ENCODE results near the gene AAK1.
"Not testable (repeated sequence)": the region's sequence is repeated elsewhere in the genome, so short reads cannot be mapped to it uniquely, and the experiment has no call there.

DNA sequence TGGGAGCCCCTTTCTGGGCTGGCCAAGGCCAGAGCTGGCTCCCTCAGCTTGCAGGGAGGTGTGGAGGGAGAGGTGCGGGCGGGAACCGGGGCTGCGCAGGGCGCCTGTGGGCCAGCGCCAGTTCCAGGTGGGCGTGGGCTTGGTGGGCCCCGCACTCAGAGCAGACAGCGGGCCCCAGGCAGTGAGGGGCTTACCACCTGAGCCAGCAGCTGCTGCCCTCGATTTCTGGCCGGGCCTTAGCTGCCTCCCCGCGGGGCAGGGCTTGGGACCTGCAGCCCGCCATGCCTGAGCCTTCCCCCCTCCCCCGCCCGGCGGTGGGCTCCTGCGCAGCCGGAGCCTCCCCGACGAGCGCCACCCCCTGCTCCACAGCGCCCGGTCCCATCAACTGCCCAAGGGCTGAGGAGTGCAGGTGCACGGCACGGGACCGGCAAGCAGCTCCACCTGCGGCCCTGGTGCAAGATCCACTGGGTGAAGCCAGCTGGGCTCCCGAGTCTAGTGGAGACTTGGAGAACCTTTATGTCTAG lies 21.5 kb downstream of the AAK1 start:
- TF ChIP-seq, protein P1, sequence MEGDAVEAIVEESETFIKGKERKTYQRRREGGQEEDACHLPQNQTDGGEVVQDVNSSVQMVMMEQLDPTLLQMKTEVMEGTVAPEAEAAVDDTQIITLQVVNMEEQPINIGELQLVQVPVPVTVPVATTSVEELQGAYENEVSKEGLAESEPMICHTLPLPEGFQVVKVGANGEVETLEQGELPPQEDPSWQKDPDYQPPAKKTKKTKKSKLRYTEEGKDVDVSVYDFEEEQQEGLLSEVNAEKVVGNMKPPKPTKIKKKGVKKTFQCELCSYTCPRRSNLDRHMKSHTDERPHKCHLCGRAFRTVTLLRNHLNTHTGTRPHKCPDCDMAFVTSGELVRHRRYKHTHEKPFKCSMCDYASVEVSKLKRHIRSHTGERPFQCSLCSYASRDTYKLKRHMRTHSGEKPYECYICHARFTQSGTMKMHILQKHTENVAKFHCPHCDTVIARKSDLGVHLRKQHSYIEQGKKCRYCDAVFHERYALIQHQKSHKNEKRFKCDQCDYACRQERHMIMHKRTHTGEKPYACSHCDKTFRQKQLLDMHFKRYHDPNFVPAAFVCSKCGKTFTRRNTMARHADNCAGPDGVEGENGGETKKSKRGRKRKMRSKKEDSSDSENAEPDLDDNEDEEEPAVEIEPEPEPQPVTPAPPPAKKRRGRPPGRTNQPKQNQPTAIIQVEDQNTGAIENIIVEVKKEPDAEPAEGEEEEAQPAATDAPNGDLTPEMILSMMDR (IDR thresholded peaks at IDR 0.05; ENCODE audit: low read depth, low read length) = not testable (repeated sequence)
- not testable (repeated sequence) for TF ChIP-seq POLR2A (IDR thresholded peaks at IDR 0.05; ENCODE audit: extremely low read depth, insufficient read length)
- TF ChIP-seq, protein P2, sequence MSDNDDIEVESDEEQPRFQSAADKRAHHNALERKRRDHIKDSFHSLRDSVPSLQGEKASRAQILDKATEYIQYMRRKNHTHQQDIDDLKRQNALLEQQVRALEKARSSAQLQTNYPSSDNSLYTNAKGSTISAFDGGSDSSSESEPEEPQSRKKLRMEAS (IDR thresholded peaks at IDR 0.05; ENCODE audit: low read depth, low read length) = not testable (repeated sequence)

Measured in NB4 (cell line).